ENCODE measurements around the gene KSR2. TPM values are rescaled to one million over a fixed set of nuclear protein-coding genes. Genes with fewer than 3 reads are reported as not detected.

KSR2 gene
- total RNA-seq, 1 donor from 2014 or later = 0.47 TPM

DNA sequence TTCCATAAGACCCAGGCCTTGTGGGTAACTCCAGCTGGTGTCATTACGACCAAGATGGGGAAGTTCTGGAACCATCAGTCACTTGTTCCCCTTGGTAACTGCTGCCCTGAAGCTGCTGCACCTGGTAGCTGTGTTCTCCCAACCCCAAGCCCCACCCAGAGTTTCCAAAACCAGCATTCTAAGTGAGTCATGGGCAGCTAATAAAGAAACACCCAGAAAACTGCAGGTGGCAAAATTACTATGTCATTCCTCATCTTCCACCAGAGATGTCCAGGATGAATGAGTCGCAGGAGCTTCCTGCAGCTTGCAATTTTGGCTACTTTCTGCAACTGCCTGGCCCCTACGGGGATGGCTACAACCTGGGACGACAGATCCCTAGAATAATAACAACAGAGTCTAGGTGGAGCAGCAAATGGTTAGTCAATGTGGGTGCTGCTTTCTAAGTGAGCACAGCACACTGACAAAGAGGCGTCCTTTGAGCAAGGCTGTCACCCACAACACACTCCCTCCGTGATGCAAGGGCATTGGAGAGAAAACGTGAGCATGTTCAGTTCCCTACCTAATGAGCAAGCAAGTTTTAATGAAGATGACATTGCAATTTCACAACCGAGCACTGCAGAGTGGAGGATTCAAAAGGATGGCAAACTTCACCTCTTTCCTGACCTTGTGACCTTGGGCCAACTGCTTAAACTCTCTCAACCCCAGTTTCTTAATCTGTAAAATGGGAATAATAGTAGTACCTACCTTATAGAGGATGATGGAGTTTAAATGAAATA lies 306.0 kb downstream of the KSR2 start:
- no peaks in the 10 kb centered on the region for H3K4me1 Mint-ChIP-seq (ENCODE audit: low read depth, unreplicated experiment)
- H3K9me3 Mint-ChIP-seq (ENCODE audit: unreplicated experiment) = peaks cover 1% of the 10 kb centered on the region
- H3K36me3 Mint-ChIP-seq (ENCODE audit: unreplicated experiment) = no peaks in the 10 kb centered on the region
- no peak for DNase-seq
- no peak overlapping the region for H3K4me3 Mint-ChIP-seq (ENCODE audit: unreplicated experiment)
- peaks cover 1% of the 10 kb centered on the region for H3K27me3 Mint-ChIP-seq (ENCODE audit: unreplicated experiment)
- H3K27ac Mint-ChIP-seq (ENCODE audit: unreplicated experiment) = no peak overlapping the region
- TF ChIP-seq CTCF (IDR thresholded peaks at IDR 0.05; ENCODE audit: partially characterized antibody, unreplicated experiment) = no peak

GRCh38 chr12:117662220-117662619 lies 306.6 kb downstream of the KSR2 start:
- no peak for TF ChIP-seq CTCF (IDR thresholded peaks at IDR 0.05; ENCODE audit: partially characterized antibody, unreplicated experiment)
- no peak overlapping the region for H3K27ac Mint-ChIP-seq (ENCODE audit: unreplicated experiment)
- H3K27me3 Mint-ChIP-seq (ENCODE audit: unreplicated experiment) = peaks cover 1% of the 10 kb centered on the region
- DNase-seq = no peak
- no peaks in the 10 kb centered on the region for H3K4me1 Mint-ChIP-seq (ENCODE audit: low read depth, unreplicated experiment)
- H3K4me3 Mint-ChIP-seq (ENCODE audit: unreplicated experiment) = no peak overlapping the region
- no peaks in the 10 kb centered on the region for H3K36me3 Mint-ChIP-seq (ENCODE audit: unreplicated experiment)
- H3K9me3 Mint-ChIP-seq (ENCODE audit: unreplicated experiment) = peaks cover under 1% of the 10 kb centered on the region

- no peak for DNase-seq
- Mint-ChIP-seq H3K27ac (ENCODE audit: unreplicated experiment) (no peak overlapping the region), H3K4me1 (ENCODE audit: low read depth, unreplicated experiment) (no peaks in the 10 kb centered on the region), H3K9me3 (ENCODE audit: unreplicated experiment) (no peaks in the 10 kb centered on the region), H3K4me3 (ENCODE audit: unreplicated experiment) (no peak overlapping the region), H3K36me3 (ENCODE audit: unreplicated experiment) (no peaks in the 10 kb centered on the region), H3K27me3 (ENCODE audit: unreplicated experiment) (peaks cover 1% of the 10 kb centered on the region)
- TF ChIP-seq CTCF (IDR thresholded peaks at IDR 0.05; ENCODE audit: partially characterized antibody, unreplicated experiment) = no peak
These were observed 307.3 kb downstream of the KSR2 start for GRCh38 chr12:117661471-117661870.

DNA sequence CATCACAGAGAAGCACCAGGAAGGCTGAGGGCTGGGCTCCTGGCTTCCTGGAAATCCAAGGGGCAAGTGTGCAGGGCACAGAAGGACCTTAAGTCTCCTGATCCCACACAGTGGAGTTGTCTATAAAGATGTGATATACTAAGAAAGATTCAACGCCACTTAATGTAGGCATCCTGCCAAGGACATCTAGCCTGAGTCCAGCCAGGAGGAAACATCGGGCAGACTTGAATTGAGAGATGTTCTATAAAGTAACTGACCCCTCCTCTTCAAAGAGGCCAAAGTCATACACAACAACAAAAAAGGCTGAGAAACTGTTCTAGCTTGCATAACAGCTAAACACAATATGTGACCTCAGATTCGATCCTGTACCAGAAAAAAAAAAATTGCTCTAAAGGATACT lies 307.9 kb downstream of the KSR2 start:
- DNase-seq = no peak
- Mint-ChIP-seq H3K27me3 (ENCODE audit: unreplicated experiment) (peaks cover 1% of the 10 kb centered on the region), H3K36me3 (ENCODE audit: unreplicated experiment) (no peaks in the 10 kb centered on the region), H3K4me3 (ENCODE audit: unreplicated experiment) (no peak overlapping the region), H3K9me3 (ENCODE audit: unreplicated experiment) (no peaks in the 10 kb centered on the region), H3K27ac (ENCODE audit: unreplicated experiment) (no peak overlapping the region), H3K4me1 (ENCODE audit: low read depth, unreplicated experiment) (no peaks in the 10 kb centered on the region)
- TF ChIP-seq CTCF (IDR thresholded peaks at IDR 0.05; ENCODE audit: partially characterized antibody, unreplicated experiment) = no peak

DNA sequence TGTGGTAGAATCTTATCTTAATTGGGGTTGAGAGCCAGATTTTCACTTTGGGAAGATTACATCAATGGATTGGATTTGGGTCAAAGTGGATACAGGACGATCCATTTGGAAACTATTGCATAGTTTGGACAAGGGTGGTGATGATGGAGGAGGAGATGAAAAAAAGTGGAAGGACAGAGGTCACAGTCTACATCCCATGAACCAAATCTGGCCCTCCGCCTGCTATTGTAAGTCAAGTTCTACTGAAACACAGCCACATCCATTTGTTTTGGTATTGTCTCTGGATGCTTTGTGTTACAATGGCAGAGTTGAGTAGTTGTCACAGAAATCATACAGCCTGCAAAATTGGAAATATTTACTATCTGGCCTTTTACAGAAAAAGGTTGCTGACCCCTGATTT lies 310.6 kb downstream of the KSR2 start:
- DNase-seq = no peak
- Mint-ChIP-seq H3K4me3 (ENCODE audit: unreplicated experiment) (no peak overlapping the region), H3K27ac (ENCODE audit: unreplicated experiment) (no peak overlapping the region), H3K36me3 (ENCODE audit: unreplicated experiment) (no peaks in the 10 kb centered on the region), H3K27me3 (ENCODE audit: unreplicated experiment) (peaks cover 4% of the 10 kb centered on the region), H3K4me1 (ENCODE audit: low read depth, unreplicated experiment) (no peaks in the 10 kb centered on the region), H3K9me3 (ENCODE audit: unreplicated experiment) (peaks cover 2% of the 10 kb centered on the region)
- TF ChIP-seq CTCF (IDR thresholded peaks at IDR 0.05; ENCODE audit: partially characterized antibody, unreplicated experiment) = no peak
